B cell (primary cell): Measurements from ENCODE around the gene NFU1. TPM values are rescaled to one million over a fixed set of nuclear protein-coding genes. Genes with fewer than 3 reads are reported as not detected.

Experiments used
- ATAC-seq: fragments of 200-7000 bp; cut with Tn5 transposase; one replicate; pipeline ENCODE4 v1.10.0; 2021; ENCODE audit warnings: low read depth, mild to moderate bottlenecking, moderate number of reproducible peaks, moderate library complexity
- CTCF ChIA-PET: fragments of 350-600 bp; sonication (Branson Sonifier 250); formaldehyde crosslinking; loops from one replicate; lab custom pipeline; 2021; ENCODE audit warnings: antibody characterized with exemption, inconsistent platforms; lab: Charles Lee
- POLR2A ChIA-PET: fragments of 350-600 bp; sonication (Branson Sonifier 250); formaldehyde crosslinking; loops from one replicate; lab custom pipeline; 2021; ENCODE audit warnings: antibody characterized with exemption; lab: Charles Lee
- DNase-seq: peaks from one replicate; pipeline ENCODE4 v3.0.0; 2013
- H2AFZ ChIP-seq: 2 replicates; pipeline ENCODE4 v1.6.1; 2012; ENCODE audit warnings: mild to moderate bottlenecking, low read depth, low read length; ENCODE audit not compliant: insufficient read depth, poor library complexity, severe bottlenecking
- H3K27ac ChIP-seq, 2 donors: 1 replicate in 1 of 2; 2 replicates in 1 of 2; pipeline ENCODE4 v1.5.1; 2012 to 2013; ENCODE audit warnings: low read length in 2 of 2, mild to moderate bottlenecking in 2 of 2, moderate library complexity in 1 of 2
- H3K27me3 ChIP-seq, 4 experiments: fragments of 200-600 bp in 1 of 4; sonication (generic) in 1 of 4; replicated peaks in 1 of 4; 1 replicate in 2 of 4; 2 replicates in 2 of 4; pipeline versions ENCODE4 v1.6.1 to v1.7.0; 2013 to 2016; ENCODE audit warnings: low read length in 3 of 4, mild to moderate bottlenecking in 2 of 4, mixed read lengths in 1 of 4, moderate library complexity in 1 of 4; ENCODE audit not compliant: insufficient read depth in 4 of 4, control insufficient read depth in 3 of 4; ENCODE audit errors: control extremely low read depth in 1 of 4
- H3K36me3 ChIP-seq, 2 experiments: replicated peaks in 1 of 2; 1 replicate in 1 of 2; 2 replicates in 1 of 2; pipeline versions ENCODE4 v1.6.1 to v1.7.1; 2013; ENCODE audit warnings: low read length in 1 of 2; ENCODE audit not compliant: insufficient read depth in 2 of 2, control insufficient read depth in 1 of 2; ENCODE audit errors: control extremely low read depth in 1 of 2, extremely low read depth in 1 of 2
- H3K4me1 ChIP-seq, 2 donors: fragments of 200-600 bp in 1 of 2; sonication (generic) in 1 of 2; 1 replicate in 1 of 2; 2 replicates in 1 of 2; pipeline versions ENCODE4 v1.5.1 to v1.6.1; 2013 to 2017; ENCODE audit warnings: low read length in 2 of 2; ENCODE audit not compliant: control insufficient read depth in 2 of 2, insufficient read depth in 2 of 2
- H3K4me2 ChIP-seq: replicated peaks from 2 replicates; pipeline ENCODE3; 2012; ENCODE audit warnings: mild to moderate bottlenecking, low read depth, low read length; ENCODE audit not compliant: poor library complexity, severe bottlenecking
- H3K4me3 ChIP-seq, 5 experiments: fragments of 200-600 bp in 1 of 5; sonication (generic) in 1 of 5; 1 replicate in 3 of 5; 2 replicates in 2 of 5; pipeline versions ENCODE4 v1.5.1 to v1.7.0; 2011 to 2016; ENCODE audit warnings: low read length in 4 of 5, mild to moderate bottlenecking in 4 of 5, low read depth in 2 of 5, control low read depth in 1 of 5, moderate library complexity in 1 of 5; ENCODE audit not compliant: insufficient read depth in 1 of 5; ENCODE audit errors: control extremely low read depth in 1 of 5, extremely low read depth in 1 of 5
- H3K79me2 ChIP-seq: fragments of 200-600 bp; sonication (generic); one replicate; pipeline ENCODE4 v1.6.0; 2016; ENCODE audit warnings: low read length; ENCODE audit not compliant: control insufficient read depth, insufficient read depth
- H3K9ac ChIP-seq: fragments of 200-600 bp; sonication (generic); 2 replicates; pipeline ENCODE4 v1.6.1; 2017; ENCODE audit warnings: mild to moderate bottlenecking, low read length, moderate library complexity
- H3K9me3 ChIP-seq, 3 donors: one replicate each; pipeline versions ENCODE4 v1.6.1 to v1.7.1; 2013; ENCODE audit warnings: low read length in 2 of 3; ENCODE audit not compliant: control insufficient read depth in 2 of 3, insufficient read depth in 1 of 3; ENCODE audit errors: control extremely low read depth in 1 of 3
- H4K20me1 ChIP-seq: 2 replicates; pipeline ENCODE4 v1.6.0; 2012; ENCODE audit warnings: mild to moderate bottlenecking, low read length; ENCODE audit not compliant: insufficient read depth, control insufficient read depth, poor library complexity, severe bottlenecking
- H3K27ac Mint-ChIP-seq: one replicate; pipeline ENCODE4 v1.8.0; 2021; ENCODE audit warnings: mixed read lengths
- H3K27me3 Mint-ChIP-seq: one replicate; pipeline ENCODE4 v1.8.0; 2021; ENCODE audit warnings: mixed read lengths
- H3K4me1 Mint-ChIP-seq: one replicate; pipeline ENCODE4 v1.8.0; 2021; ENCODE audit warnings: mixed read lengths
- H3K4me3 Mint-ChIP-seq: one replicate; pipeline ENCODE4 v1.8.0; 2021; ENCODE audit warnings: mixed read lengths
- H3K9me3 Mint-ChIP-seq: one replicate; pipeline ENCODE4 v1.8.0; 2022; ENCODE audit warnings: mixed read lengths; ENCODE audit not compliant: insufficient read depth
- EZH2 ChIP-seq: IDR thresholded peaks from 2 replicates; pipeline ENCODE4 v1.6.1; 2012; ENCODE audit warnings: borderline replicate concordance, low read depth, mild to moderate bottlenecking, moderate library complexity, low read length; ENCODE audit not compliant: insufficient read depth, poor library complexity, severe bottlenecking
- WGBS: methylation state at CpG from one replicate; pipeline ENCODE4 v1.1.5; 2013; ENCODE audit warnings: missing lambda C conversion rate; ENCODE audit not compliant: insufficient coverage; 5-methylcytosine and 5-hydroxymethylcytosine counted together
- intact Hi-C: fragments of 100-400 bp; cut with micrococcal nuclease; formaldehyde crosslinking; loops from one replicate; pipeline ENCODE4 v1.10.0; 2022
- polyA plus RNA-seq: library from polyadenylated mRNA; depleted of rRNA; stranded (reverse); fragments of >200 nt; gene quantifications from 2 replicates; pipeline ENCODE4 v1.2.3, GENCODE V29; 2012
- total RNA-seq, 2 donors: library from RNA; stranded (reverse); fragments of 120-200 nt in 1 of 2; gene quantifications; 1 replicate in 1 of 2; 2 replicates in 1 of 2; pipeline versions ENCODE4 v1.2.3 to v1.2.4, GENCODE V29; 2013 to 2022
- TF ChIP-seq, protein P1 (sequence below): fragments of 200-600 bp; IDR thresholded peaks from one replicate; pipeline ENCODE4 v1.8.0; 2022; ENCODE audit warnings: antibody characterized with exemption, mild to moderate bottlenecking

NFU1 gene
- total and polyA plus RNA-seq, 2 donors (not counting 1 experiment from before 2014, with no cell fraction given) = 19.2 to 40.6 TPM

DNA sequence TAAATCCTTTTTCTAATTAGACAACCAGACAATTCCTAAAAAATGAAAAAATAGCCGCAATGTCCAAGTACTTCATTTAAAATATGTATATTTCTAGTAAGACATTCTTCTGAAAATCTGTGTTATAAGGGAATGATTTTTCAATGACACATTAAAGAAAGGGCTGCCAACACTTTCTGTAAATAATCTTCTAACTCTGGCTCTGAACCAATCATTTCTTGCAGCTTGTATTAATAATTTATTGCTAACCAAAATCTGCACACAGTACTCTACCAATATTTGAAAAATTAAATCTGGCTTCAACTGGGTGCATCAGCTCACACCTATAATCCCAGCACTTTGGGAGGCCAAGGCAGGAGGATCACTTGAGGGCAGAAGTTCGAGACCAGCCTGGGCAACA is 8.3 kb downstream of the NFU1 start:
- no peaks in the 10 kb centered on the region for H3K27me3 ChIP-seq
- H3K4me2 ChIP-seq = no peak overlapping the region
- H2AFZ ChIP-seq = no peak overlapping the region
- TF ChIP-seq EZH2 = no peak
- 100% methylated on average over 1 of the region's 2 CpGs for WGBS
- peaks cover 2 to 39% of the 10 kb centered on the region in 2 experiments for H3K36me3 ChIP-seq
- DNase-seq (no peak), ATAC-seq (no peak)
- no peaks in the 10 kb centered on the region for H4K20me1 ChIP-seq
- no peaks in the 10 kb centered on the region for H3K9me3 Mint-ChIP-seq
- no peaks in the 10 kb centered on the region for H3K27me3 Mint-ChIP-seq
- no peak overlapping the region for H3K9ac ChIP-seq
- no peaks in the 10 kb centered on the region for H3K4me1 ChIP-seq
- intact Hi-C loops = no loop called here
- peaks cover 0 to 3% (median 0%) of the 10 kb centered on the region in 3 donors for H3K9me3 ChIP-seq
- ChIA-PET POLR2A (no interaction called here), CTCF (no interaction called here)
- peaks cover 35% of the 10 kb centered on the region for H3K79me2 ChIP-seq
- H3K27ac Mint-ChIP-seq = peak overlapping the region; percentile 56
- no peak overlapping the region for H3K27ac ChIP-seq
- H3K4me3 Mint-ChIP-seq = no peak overlapping the region
- no peak overlapping the region for H3K4me3 ChIP-seq
- H3K4me1 Mint-ChIP-seq = peaks cover 3% of the 10 kb centered on the region

DNA sequence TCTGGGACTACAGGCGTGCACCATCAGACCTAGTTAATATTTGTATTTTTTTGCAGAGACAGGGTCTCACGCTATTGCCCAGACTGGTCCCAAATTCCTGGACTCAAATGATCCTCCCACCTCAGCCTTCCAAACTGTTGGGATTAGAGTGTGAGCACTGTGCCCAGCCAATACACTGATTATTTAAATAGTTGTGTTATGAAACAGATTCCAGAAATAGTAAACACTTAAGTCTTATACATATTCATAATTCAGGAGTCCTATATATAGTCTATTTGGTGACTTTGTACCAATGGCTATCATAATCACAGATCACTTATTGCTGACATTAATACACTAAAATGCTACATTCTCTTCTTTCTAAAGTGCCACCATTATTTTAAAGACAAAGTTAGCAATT is 12.8 kb downstream of the NFU1 start:
- Histone ChIP-seq H3K9ac (no peak overlapping the region), H3K4me2 (no peak overlapping the region), H3K27me3 (no peaks in the 10 kb centered on the region), H3K4me3 (no peak overlapping the region), H2AFZ (no peak overlapping the region), H3K79me2 (peaks cover 24% of the 10 kb centered on the region), H4K20me1 (no peaks in the 10 kb centered on the region), H3K36me3 (peaks cover 0 to 31% of the 10 kb centered on the region in 2 experiments), H3K27ac (no peak overlapping the region), H3K9me3 (peaks cover 0 to 3% (median 0%) of the 10 kb centered on the region in 3 donors), H3K4me1 (no peaks in the 10 kb centered on the region)
- WGBS = 100% methylated on average over 1 of the region's 2 CpGs
- Mint-ChIP-seq H3K9me3 (no peaks in the 10 kb centered on the region), H3K27me3 (no peaks in the 10 kb centered on the region), H3K4me1 (no peaks in the 10 kb centered on the region), H3K4me3 (no peak overlapping the region), H3K27ac (no peak overlapping the region)
- no peak for DNase-seq
- intact Hi-C loops = no loop called here
- no peak for ATAC-seq
- POLR2A ChIA-PET = no interaction called here
- CTCF ChIA-PET = no interaction called here
- TF ChIP-seq, protein P1, sequence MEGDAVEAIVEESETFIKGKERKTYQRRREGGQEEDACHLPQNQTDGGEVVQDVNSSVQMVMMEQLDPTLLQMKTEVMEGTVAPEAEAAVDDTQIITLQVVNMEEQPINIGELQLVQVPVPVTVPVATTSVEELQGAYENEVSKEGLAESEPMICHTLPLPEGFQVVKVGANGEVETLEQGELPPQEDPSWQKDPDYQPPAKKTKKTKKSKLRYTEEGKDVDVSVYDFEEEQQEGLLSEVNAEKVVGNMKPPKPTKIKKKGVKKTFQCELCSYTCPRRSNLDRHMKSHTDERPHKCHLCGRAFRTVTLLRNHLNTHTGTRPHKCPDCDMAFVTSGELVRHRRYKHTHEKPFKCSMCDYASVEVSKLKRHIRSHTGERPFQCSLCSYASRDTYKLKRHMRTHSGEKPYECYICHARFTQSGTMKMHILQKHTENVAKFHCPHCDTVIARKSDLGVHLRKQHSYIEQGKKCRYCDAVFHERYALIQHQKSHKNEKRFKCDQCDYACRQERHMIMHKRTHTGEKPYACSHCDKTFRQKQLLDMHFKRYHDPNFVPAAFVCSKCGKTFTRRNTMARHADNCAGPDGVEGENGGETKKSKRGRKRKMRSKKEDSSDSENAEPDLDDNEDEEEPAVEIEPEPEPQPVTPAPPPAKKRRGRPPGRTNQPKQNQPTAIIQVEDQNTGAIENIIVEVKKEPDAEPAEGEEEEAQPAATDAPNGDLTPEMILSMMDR = no peak
- no peak for TF ChIP-seq EZH2
